Activated T-cell treated with anti-CD3 and anti-CD28 coated beads, Interleukin-2, amount 50 U/mL, for 4 hours (primary cell): ENCODE results near the gene PSD4. TPM values are rescaled to one million over a fixed set of nuclear protein-coding genes. Genes with fewer than 3 reads are reported as not detected.
A peak's percentile ranks its signal among the peaks of the same experiment; 100 is the strongest.

Source experiments
- ATAC-seq, 2 donors: fragments of 200-7000 bp; cut with Tn5 transposase; one replicate each; pipeline ENCODE4 v1.10.0; 2021
- DNase-seq: peaks from one replicate; pipeline ENCODE4 v3.0.0-alpha.2; 2020
- H3K27me3 Mint-ChIP-seq: one replicate; pipeline ENCODE4 v1.8.0; 2021; ENCODE audit warnings: low read depth, mixed read lengths
- H3K36me3 Mint-ChIP-seq: one replicate; pipeline ENCODE4 v1.8.0; 2022; ENCODE audit warnings: mixed read lengths; ENCODE audit not compliant: insufficient read depth
- H3K4me1 Mint-ChIP-seq: one replicate; pipeline ENCODE4 v1.8.0; 2021; ENCODE audit warnings: low read depth, mixed read lengths
- H3K4me3 Mint-ChIP-seq: one replicate; pipeline ENCODE4 v1.8.0; 2021; ENCODE audit warnings: mild to moderate bottlenecking, moderate library complexity, mixed read lengths
- H3K9me3 Mint-ChIP-seq: one replicate; pipeline ENCODE4 v1.8.0; 2021; ENCODE audit warnings: mixed read lengths
- total RNA-seq, 3 donors: library from RNA; stranded (reverse); gene quantifications; one replicate each; pipeline ENCODE4 v1.2.1, GENCODE V29; 2021

Gene PSD4
- total RNA-seq, 3 donors from 2014 or later, result 155 to 172 (median 164) TPM

- H3K36me3 Mint-ChIP-seq, result peaks cover 2% of the 10 kb centered on the region
- H3K9me3 Mint-ChIP-seq, result no peaks in the 10 kb centered on the region
- H3K4me1 Mint-ChIP-seq, result peaks cover 76% of the 10 kb centered on the region
- H3K27me3 Mint-ChIP-seq, result no peaks in the 10 kb centered on the region
- ATAC-seq (no peak), DNase-seq (no peak)
- H3K4me3 Mint-ChIP-seq, result peak overlapping the region; percentile 3
Observed at GRCh38 chr2:113171334-113172075, 2.3 kb upstream of the PSD4 start.

- no peaks in the 10 kb centered on the region for H3K9me3 Mint-ChIP-seq
- peaks cover 78% of the 10 kb centered on the region for H3K4me1 Mint-ChIP-seq
- peak overlapping the region; percentile 86 for H3K4me3 Mint-ChIP-seq
- ATAC-seq (no peak), DNase-seq (no peak)
- peaks cover 8% of the 10 kb centered on the region for H3K36me3 Mint-ChIP-seq
- H3K27me3 Mint-ChIP-seq, result no peaks in the 10 kb centered on the region
Observed at GRCh38 chr2:113172721-113173541, 840 bp upstream of the PSD4 start.

DNA sequence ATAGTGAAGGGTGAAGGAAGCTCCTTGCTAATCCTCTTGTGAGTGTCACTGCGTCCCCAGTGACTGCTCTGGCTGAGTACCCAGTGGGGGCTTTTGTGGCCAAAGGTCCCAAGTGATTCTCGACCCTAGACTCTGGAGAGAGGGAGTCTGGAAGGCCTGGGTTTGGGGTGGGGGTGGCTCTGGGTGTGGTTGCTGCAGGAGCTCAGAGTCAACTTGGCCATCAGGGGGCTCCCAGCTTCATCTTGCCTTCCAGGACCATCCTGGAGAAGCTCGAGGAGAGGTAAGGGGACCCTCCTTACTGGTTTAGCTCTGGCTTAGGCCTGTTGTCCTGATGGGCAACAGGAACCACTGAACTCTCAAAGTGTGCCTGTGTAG is 592 bp downstream of the PSD4 start:
- DNase-seq (no peak), ATAC-seq (no peak)
- Mint-ChIP-seq H3K36me3 (peaks cover 15% of the 10 kb centered on the region), H3K4me1 (peaks cover 78% of the 10 kb centered on the region), H3K9me3 (no peaks in the 10 kb centered on the region), H3K4me3 (peak overlapping the region; percentile 86), H3K27me3 (no peaks in the 10 kb centered on the region)

DNA sequence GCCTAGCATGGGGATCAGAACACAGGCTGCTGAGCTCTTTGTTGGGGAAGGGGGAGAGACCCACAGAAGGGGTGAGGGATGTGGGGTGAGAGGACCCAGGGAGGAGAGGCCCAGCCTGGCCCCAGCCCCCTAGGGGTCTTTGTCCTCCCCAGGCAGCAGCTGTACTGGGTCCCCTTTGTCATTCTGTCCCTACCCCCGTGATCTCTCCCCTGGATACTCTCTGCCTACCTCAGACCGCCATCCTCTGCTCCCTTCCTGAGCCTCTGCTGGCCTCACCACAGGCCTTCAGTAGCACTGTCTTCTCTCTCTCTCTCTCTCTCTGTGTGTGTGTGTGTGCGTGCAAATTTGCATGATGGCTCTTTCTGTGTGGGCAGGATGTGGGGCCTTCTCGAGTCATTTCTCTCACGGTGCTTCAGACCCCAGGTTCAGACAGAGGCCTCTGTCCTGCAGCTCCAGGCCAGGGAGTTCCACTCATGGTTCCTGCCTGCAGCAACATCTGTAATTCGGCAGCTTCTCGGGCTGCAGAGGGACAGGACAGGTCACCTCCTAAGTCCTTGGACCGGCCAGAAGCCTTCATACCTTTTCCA is 1.4 kb downstream of the PSD4 start:
- Mint-ChIP-seq H3K27me3 (no peaks in the 10 kb centered on the region), H3K4me1 (peaks cover 79% of the 10 kb centered on the region), H3K9me3 (no peaks in the 10 kb centered on the region), H3K4me3 (peak overlapping the region; percentile 86), H3K36me3 (peaks cover 15% of the 10 kb centered on the region)
- peak; percentile 35 to 39 for ATAC-seq
- peak; percentile 34 for DNase-seq

- Mint-ChIP-seq H3K4me3 (peak overlapping the region; percentile 86), H3K9me3 (no peaks in the 10 kb centered on the region), H3K36me3 (peaks cover 15% of the 10 kb centered on the region), H3K4me1 (peaks cover 85% of the 10 kb centered on the region), H3K27me3 (no peaks in the 10 kb centered on the region)
- ATAC-seq (no peak), DNase-seq (peak; percentile 21)
Observed at GRCh38 chr2:113175736-113176695, 2.2 kb downstream of the PSD4 start.

GRCh38 chr2:113176696-113177355 is 3.1 kb downstream of the PSD4 start:
- H3K4me3 Mint-ChIP-seq, result peak overlapping the region; percentile 86
- H3K27me3 Mint-ChIP-seq, result no peaks in the 10 kb centered on the region
- no peaks in the 10 kb centered on the region for H3K9me3 Mint-ChIP-seq
- peaks cover 16% of the 10 kb centered on the region for H3K36me3 Mint-ChIP-seq
- peaks cover 85% of the 10 kb centered on the region for H3K4me1 Mint-ChIP-seq
- DNase-seq, result no peak
- no peak for ATAC-seq

- Mint-ChIP-seq H3K4me3 (peak overlapping the region; percentile 52), H3K4me1 (peaks cover 82% of the 10 kb centered on the region), H3K36me3 (peaks cover 19% of the 10 kb centered on the region), H3K27me3 (no peaks in the 10 kb centered on the region), H3K9me3 (no peaks in the 10 kb centered on the region)
- DNase-seq, result no peak
- ATAC-seq, result no peak
Observed at GRCh38 chr2:113178069-113178746, 4.4 kb downstream of the PSD4 start.

GRCh38 chr2:113178891-113179290 is 5.1 kb downstream of the PSD4 start:
- Mint-ChIP-seq H3K9me3 (no peaks in the 10 kb centered on the region), H3K4me1 (peaks cover 82% of the 10 kb centered on the region), H3K27me3 (no peaks in the 10 kb centered on the region), H3K4me3 (peak overlapping the region; percentile 69), H3K36me3 (peaks cover 24% of the 10 kb centered on the region)
- ATAC-seq (peak; percentile 68), DNase-seq (peak; percentile 45)

- no peaks in the 10 kb centered on the region for H3K9me3 Mint-ChIP-seq
Observed at GRCh38 chr2:113179446-113180045, 5.8 kb downstream of the PSD4 start.

DNA sequence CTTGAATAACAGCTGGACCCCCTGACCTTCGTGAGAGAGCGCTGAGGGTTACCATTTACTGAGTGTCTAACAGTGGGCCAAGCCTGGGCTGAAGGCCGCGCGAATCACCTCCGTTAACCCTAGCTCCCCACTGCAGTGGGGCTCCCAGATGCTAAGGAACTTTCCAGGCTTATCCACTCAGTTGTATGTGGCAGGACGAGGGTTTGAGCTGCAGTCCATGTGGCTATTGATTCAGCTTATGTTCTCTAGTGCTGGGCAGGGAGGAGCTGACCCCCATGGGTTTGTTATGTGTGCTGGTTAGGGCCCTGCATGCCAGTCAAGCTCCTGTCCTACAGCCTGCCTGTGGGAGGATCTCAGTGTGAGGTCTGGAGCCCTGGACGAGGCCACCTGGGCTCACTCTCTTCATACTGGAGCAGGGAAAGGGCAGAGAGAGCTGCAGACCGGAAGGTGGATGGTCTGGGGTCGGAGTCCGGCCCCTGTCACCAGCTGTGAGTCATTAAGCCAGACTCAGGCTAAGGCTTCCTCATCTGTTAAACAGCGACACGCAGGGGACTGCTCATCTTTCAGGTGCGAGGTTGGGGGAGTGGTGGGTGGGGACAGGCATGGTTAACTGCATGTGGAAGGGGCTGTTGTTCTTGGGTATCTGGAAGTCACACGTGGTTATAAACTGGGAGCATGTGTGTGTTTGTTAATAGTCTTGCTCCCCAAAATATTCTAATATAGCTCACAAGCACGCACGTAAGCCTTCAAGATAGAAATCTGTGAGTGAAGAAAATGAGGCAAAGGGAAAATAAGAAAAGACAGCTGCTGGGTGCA is 6.6 kb downstream of the PSD4 start:
- Mint-ChIP-seq H3K4me1 (peaks cover 88% of the 10 kb centered on the region), H3K4me3 (peak overlapping the region; percentile 50), H3K27me3 (no peaks in the 10 kb centered on the region), H3K36me3 (peaks cover 28% of the 10 kb centered on the region), H3K9me3 (no peaks in the 10 kb centered on the region)
- DNase-seq (peak; percentile 19), ATAC-seq (peak; percentile 62 to 66)

More at GRCh38 chr2:113179446-113180045, 5.8 kb downstream of the PSD4 start:
- no peak for ATAC-seq
- DNase-seq, result no peak
- H3K27me3 Mint-ChIP-seq, result no peaks in the 10 kb centered on the region
- peaks cover 26% of the 10 kb centered on the region for H3K36me3 Mint-ChIP-seq
- H3K4me3 Mint-ChIP-seq, result peak overlapping the region; percentile 69
- H3K4me1 Mint-ChIP-seq, result peaks cover 84% of the 10 kb centered on the region

- ATAC-seq (no peak), DNase-seq (no peak)
- peak overlapping the region; percentile 50 for H3K4me3 Mint-ChIP-seq
- no peaks in the 10 kb centered on the region for H3K27me3 Mint-ChIP-seq
- peaks cover 34% of the 10 kb centered on the region for H3K36me3 Mint-ChIP-seq
- H3K9me3 Mint-ChIP-seq, result no peaks in the 10 kb centered on the region
- peaks cover 92% of the 10 kb centered on the region for H3K4me1 Mint-ChIP-seq
Observed at GRCh38 chr2:113181258-113182051, 7.7 kb downstream of the PSD4 start.
